HEK293 (cell line): ENCODE data around the gene PRR29.

Experiments used
- CTCF ChIA-PET: fragments of 350-600 bp; formaldehyde crosslinking; extraction: SDS; loops from one replicate; lab custom pipeline; 2021; ENCODE audit warnings: antibody characterized with exemption; lab: Yijun Ruan, JAX
- POLR2A ChIA-PET: fragments of 300-600 bp; formaldehyde crosslinking; extraction: SDS; loops from one replicate; lab custom pipeline; 2020; ENCODE audit warnings: antibody characterized with exemption, inconsistent platforms; lab: Yijun Ruan, JAX
- H3K27ac ChIP-seq: fragments of 200-500 bp; sonication (Bioruptor generic); 2 replicates; pipeline ENCODE4 v1.5.1; 2014; ENCODE audit warnings: low read depth, low read length, control low read depth, inconsistent platforms; ENCODE audit errors: extremely low read depth
- H3K36me3 ChIP-seq, 2 experiments: fragments of 200-500 bp in 1 of 2; sonication (Bioruptor generic) in 1 of 2; 1 replicate in 1 of 2; 2 replicates in 1 of 2; pipeline ENCODE4 v1.5.1; 2014 to 2017; ENCODE audit warnings: inconsistent platforms in 2 of 2, low read length in 2 of 2; ENCODE audit not compliant: control insufficient read depth in 2 of 2, insufficient read depth in 1 of 2
- H3K4me1 ChIP-seq: fragments of 200-500 bp; sonication (Bioruptor generic); 2 replicates; pipeline ENCODE4 v1.5.1; 2014; ENCODE audit warnings: mild to moderate bottlenecking, low read length, inconsistent platforms; ENCODE audit not compliant: control insufficient read depth, insufficient read depth
- H3K4me3 ChIP-seq: 2 replicates; pipeline ENCODE4 v1.5.1; 2011; ENCODE audit warnings: low read depth, mild to moderate bottlenecking, control low read depth, low read length, moderate library complexity
- H3K9me3 ChIP-seq: fragments of 200-500 bp; sonication (Bioruptor generic); 2 replicates; pipeline ENCODE4 v1.5.1; 2014; ENCODE audit warnings: low read depth, low read length, inconsistent platforms; ENCODE audit not compliant: control insufficient read depth, insufficient read depth
- EGR2 ChIP-seq: fragments of 450-650 bp; formaldehyde crosslinking; IDR thresholded peaks from 2 replicates; pipeline ENCODE4 v1.5.1; 2016; ENCODE audit warnings: low read depth, missing biosample characterization, missing genetic modification characterization
- HOXC10 ChIP-seq: sonication (generic); formaldehyde crosslinking; IDR thresholded peaks from 2 replicates; pipeline ENCODE4 v1.8.1; 2023; ENCODE audit warnings: mild to moderate bottlenecking, missing genetic modification reagents
- IKZF3 ChIP-seq: fragments of 450-650 bp; IDR thresholded peaks from 2 replicates; pipeline ENCODE4 v1.5.0; 2018; ENCODE audit warnings: missing biosample characterization, mild to moderate bottlenecking, missing genetic modification characterization, moderate library complexity
- KLF8 ChIP-seq: fragments of 450-650 bp; formaldehyde crosslinking; IDR thresholded peaks from 2 replicates; pipeline ENCODE4 v1.5.1; 2016; ENCODE audit warnings: missing biosample characterization, missing genetic modification characterization
- OVOL3 ChIP-seq: fragments of 450-650 bp; formaldehyde crosslinking; IDR thresholded peaks from 2 replicates; pipeline ENCODE4 v1.5.1; 2016; ENCODE audit warnings: missing biosample characterization, missing genetic modification characterization
- PRDM1 ChIP-seq: fragments of 450-650 bp; formaldehyde crosslinking; IDR thresholded peaks from 2 replicates; pipeline ENCODE4; 2016; ENCODE audit warnings: missing biosample characterization, missing genetic modification characterization
- YY2 ChIP-seq: fragments of 450-650 bp; formaldehyde crosslinking; IDR thresholded peaks from 2 replicates; pipeline ENCODE4 v1.5.1; 2016; ENCODE audit warnings: missing biosample characterization, missing genetic modification characterization
- ZBTB48 ChIP-seq: fragments of 450-650 bp; formaldehyde crosslinking; IDR thresholded peaks from 2 replicates; pipeline ENCODE4 v1.5.1; 2016; ENCODE audit warnings: missing biosample characterization, missing genetic modification characterization
- ZIC2 ChIP-seq: fragments of 450-650 bp; formaldehyde crosslinking; IDR thresholded peaks from 2 replicates; pipeline ENCODE4 v1.5.1; 2016; ENCODE audit warnings: missing biosample characterization, missing genetic modification characterization
- ZNF140 ChIP-seq: fragments of 450-650 bp; formaldehyde crosslinking; IDR thresholded peaks from 2 replicates; pipeline ENCODE4 v1.5.1; 2016; ENCODE audit warnings: missing biosample characterization, missing genetic modification characterization
- ZNF157 ChIP-seq: fragments of 450-650 bp; formaldehyde crosslinking; IDR thresholded peaks from 2 replicates; pipeline ENCODE4 v1.5.1; 2016; ENCODE audit warnings: missing biosample characterization, missing genetic modification characterization
- ZNF223 ChIP-seq: fragments of 450-650 bp; formaldehyde crosslinking; IDR thresholded peaks from 2 replicates; pipeline ENCODE4 v1.5.1; 2016; ENCODE audit warnings: missing biosample characterization, missing genetic modification characterization
- ZNF24 ChIP-seq: fragments of 450-650 bp; formaldehyde crosslinking; IDR thresholded peaks from 2 replicates; pipeline ENCODE4 v1.5.1; 2016; ENCODE audit warnings: missing biosample characterization, missing genetic modification characterization
- ZNF274 ChIP-seq, 2 experiments: fragments of 200-500 bp in 1 of 2; fragments of 450-650 bp in 1 of 2; sonication (Bioruptor generic) in 1 of 2; formaldehyde crosslinking in 1 of 2; IDR thresholded peaks; 2 replicates each; pipeline versions ENCODE4 v1.5.1 to v1.6.1; 2014 to 2016; ENCODE audit warnings: borderline replicate concordance in 1 of 2, inconsistent platforms in 1 of 2, low read length in 1 of 2, missing biosample characterization in 1 of 2, missing genetic modification characterization in 1 of 2
- ZNF324 ChIP-seq: fragments of 450-650 bp; formaldehyde crosslinking; IDR thresholded peaks from 2 replicates; pipeline ENCODE4 v1.5.1; 2016; ENCODE audit warnings: missing biosample characterization, missing genetic modification characterization
- ZNF335 ChIP-seq: fragments of 450-650 bp; formaldehyde crosslinking; conservative IDR thresholded peaks from 2 replicates; pipeline ENCODE4 v1.5.1; 2016; ENCODE audit warnings: missing biosample characterization, missing genetic modification characterization
- ZNF366 ChIP-seq: fragments of 450-650 bp; formaldehyde crosslinking; conservative IDR thresholded peaks from 2 replicates; pipeline ENCODE4 v1.5.1; 2016; ENCODE audit warnings: missing biosample characterization, missing genetic modification characterization
- ZNF404 ChIP-seq: fragments of 450-650 bp; formaldehyde crosslinking; IDR thresholded peaks from 2 replicates; pipeline ENCODE4 v1.5.1; 2017; ENCODE audit warnings: missing biosample characterization, missing genetic modification characterization
- ZNF416 ChIP-seq: fragments of 450-650 bp; formaldehyde crosslinking; IDR thresholded peaks from 2 replicates; pipeline ENCODE4 v1.5.1; 2016; ENCODE audit warnings: missing biosample characterization, missing genetic modification characterization
- ZNF48 ChIP-seq: fragments of 450-650 bp; formaldehyde crosslinking; IDR thresholded peaks from 2 replicates; pipeline ENCODE4 v1.5.1; 2016; ENCODE audit warnings: missing biosample characterization, missing genetic modification characterization
- ZNF501 ChIP-seq: fragments of 450-650 bp; formaldehyde crosslinking; IDR thresholded peaks from 2 replicates; pipeline ENCODE4 v1.5.1; 2016; ENCODE audit warnings: missing biosample characterization, missing genetic modification characterization
- ZNF510 ChIP-seq: fragments of 450-650 bp; formaldehyde crosslinking; IDR thresholded peaks from 2 replicates; pipeline ENCODE4 v1.5.1; 2018; ENCODE audit warnings: mild to moderate bottlenecking, missing genetic modification characterization, missing biosample characterization; ENCODE audit not compliant: insufficient replicate concordance
- ZNF530 ChIP-seq: fragments of 450-650 bp; formaldehyde crosslinking; IDR thresholded peaks from 2 replicates; pipeline ENCODE4 v1.5.1; 2016; ENCODE audit warnings: low read depth, missing biosample characterization, missing genetic modification characterization
- ZNF560 ChIP-seq: fragments of 450-650 bp; formaldehyde crosslinking; IDR thresholded peaks from 2 replicates; pipeline ENCODE4 v1.5.1; 2017; ENCODE audit warnings: missing biosample characterization, missing genetic modification characterization, borderline replicate concordance
- ZNF600 ChIP-seq: fragments of 450-650 bp; formaldehyde crosslinking; IDR thresholded peaks from 2 replicates; pipeline ENCODE4 v1.5.1; 2016; ENCODE audit warnings: missing biosample characterization, missing genetic modification characterization
- ZNF624 ChIP-seq: fragments of 450-650 bp; formaldehyde crosslinking; IDR thresholded peaks from 2 replicates; pipeline ENCODE4 v1.5.1; 2017; ENCODE audit warnings: missing biosample characterization, missing genetic modification characterization
- ZNF664 ChIP-seq: fragments of 450-650 bp; formaldehyde crosslinking; IDR thresholded peaks from 2 replicates; pipeline ENCODE4 v1.5.1; 2016; ENCODE audit warnings: missing biosample characterization, missing genetic modification characterization
- ZNF777 ChIP-seq: fragments of 450-650 bp; formaldehyde crosslinking; IDR thresholded peaks from 2 replicates; pipeline ENCODE4 v1.5.1; 2017; ENCODE audit warnings: missing biosample characterization, missing genetic modification characterization, borderline replicate concordance
- ZNF830 ChIP-seq: fragments of 450-650 bp; IDR thresholded peaks from 2 replicates; pipeline ENCODE4 v1.5.0; 2018; ENCODE audit warnings: missing biosample characterization, missing genetic modification characterization, low read depth, mild to moderate bottlenecking, moderate library complexity
- ZSCAN16 ChIP-seq: fragments of 450-650 bp; formaldehyde crosslinking; IDR thresholded peaks from 2 replicates; pipeline ENCODE4 v1.5.1; 2016; ENCODE audit warnings: missing biosample characterization, missing genetic modification characterization
- TF ChIP-seq, protein P1 (sequence below): fragments of 450-650 bp; formaldehyde crosslinking; IDR thresholded peaks from 2 replicates; pipeline ENCODE4 v1.5.1; 2016; ENCODE audit warnings: missing biosample characterization, missing genetic modification characterization
- TF ChIP-seq, protein P2 (sequence below): fragments of 450-650 bp; formaldehyde crosslinking; IDR thresholded peaks from 2 replicates; pipeline ENCODE4 v1.5.1; 2016; ENCODE audit warnings: missing biosample characterization, missing genetic modification characterization
- TF ChIP-seq, protein P3 (sequence below): fragments of 450-650 bp; formaldehyde crosslinking; IDR thresholded peaks from 2 replicates; pipeline ENCODE4 v1.5.1; 2016; ENCODE audit warnings: missing biosample characterization, missing genetic modification characterization
- TF ChIP-seq, protein P4 (sequence below): fragments of 450-650 bp; formaldehyde crosslinking; IDR thresholded peaks from 2 replicates; pipeline ENCODE4 v1.5.1; 2016; ENCODE audit warnings: missing biosample characterization, missing genetic modification characterization, low read depth

PRR29 gene

DNA sequence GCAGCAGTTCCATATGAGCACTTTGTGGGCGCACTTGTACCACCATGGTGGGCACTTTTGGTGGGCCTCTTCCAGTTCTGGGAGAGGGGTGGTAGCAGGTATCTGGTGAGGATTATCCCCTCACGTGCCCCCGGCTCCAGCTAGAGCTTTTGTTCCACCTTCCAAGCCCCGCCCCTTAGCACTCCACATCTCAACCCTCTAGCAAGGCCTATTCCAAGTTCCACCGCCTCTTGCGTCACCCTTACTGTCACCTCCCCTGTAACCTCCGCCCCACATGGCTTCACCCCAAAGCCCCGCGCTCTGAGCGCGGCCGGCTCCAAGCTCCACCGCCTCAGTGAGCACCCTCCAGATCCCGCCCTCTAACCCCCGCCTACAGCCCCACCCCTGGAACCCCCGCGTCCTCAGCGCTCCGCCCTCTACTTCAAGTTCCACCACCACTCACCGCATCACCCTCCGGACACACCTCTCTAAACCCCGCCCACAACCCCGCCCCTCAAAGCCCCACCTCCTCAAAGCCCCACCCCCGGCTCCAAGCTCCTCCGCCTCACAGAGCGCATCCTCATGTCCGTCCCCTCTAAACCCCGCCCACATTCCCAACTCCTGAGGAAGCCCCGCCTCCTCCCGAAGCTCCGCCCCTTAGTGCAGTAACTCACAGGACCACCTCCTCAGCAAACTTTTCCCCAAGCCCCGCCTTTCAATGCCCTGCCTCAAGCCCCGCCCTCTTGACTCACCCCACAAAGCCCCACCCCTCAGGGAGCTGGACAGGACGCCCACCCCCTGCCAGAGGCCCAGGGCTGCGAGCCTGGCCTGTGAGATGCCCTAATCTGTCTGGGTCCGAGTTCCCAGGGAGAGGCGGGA is 36.6 kb upstream of the PRR29 start:
- POLR2A ChIA-PET: no interaction called here
- TF ChIP-seq ZIC2 (no peak), ZNF140 (tag by site-specific recombination) (no peak), HOXC10 (no peak), OVOL3 (tag by site-specific recombination) (no peak), ZNF560 (tag by site-specific recombination) (no peak), ZNF24 (tag by site-specific recombination) (no peak), ZNF223 (tag by site-specific recombination) (no peak), ZNF624 (tag by site-specific recombination) (no peak), ZNF530 (tag by site-specific recombination) (no peak), YY2 (no peak), ZNF777 (tag by site-specific recombination) (no peak), ZNF830 (tag by site-specific recombination) (no peak), ZNF600 (tag by site-specific recombination) (no peak), ZSCAN16 (tag by site-specific recombination) (no peak), ZNF157 (tag by site-specific recombination) (no peak), ZNF416 (tag by site-specific recombination) (no peak), EGR2 (tag by site-specific recombination) (peak; percentile 26; the same call in 1 of the 2 replicates), KLF8 (tag by site-specific recombination) (peak; percentile 81), ZNF335 (tag by site-specific recombination) (no peak), ZNF404 (tag by site-specific recombination) (no peak), ZNF664 (tag by site-specific recombination) (no peak), IKZF3 (tag by site-specific recombination) (no peak), ZNF501 (no peak), ZNF324 (tag by site-specific recombination) (no peak), ZNF48 (no peak), PRDM1 (tag by site-specific recombination) (no peak), ZNF366 (tag by site-specific recombination) (no peak), ZNF510 (tag by site-specific recombination) (no peak), ZBTB48 (no peak), ZNF274 (IDR thresholded peaks at IDR 0.05; ENCODE audit: low read length) (no peak), ZNF274 (tag by site-specific recombination; IDR thresholded peaks at IDR 0.05; ENCODE audit: borderline replicate concordance) (no peak)
- TF ChIP-seq, protein P1, sequence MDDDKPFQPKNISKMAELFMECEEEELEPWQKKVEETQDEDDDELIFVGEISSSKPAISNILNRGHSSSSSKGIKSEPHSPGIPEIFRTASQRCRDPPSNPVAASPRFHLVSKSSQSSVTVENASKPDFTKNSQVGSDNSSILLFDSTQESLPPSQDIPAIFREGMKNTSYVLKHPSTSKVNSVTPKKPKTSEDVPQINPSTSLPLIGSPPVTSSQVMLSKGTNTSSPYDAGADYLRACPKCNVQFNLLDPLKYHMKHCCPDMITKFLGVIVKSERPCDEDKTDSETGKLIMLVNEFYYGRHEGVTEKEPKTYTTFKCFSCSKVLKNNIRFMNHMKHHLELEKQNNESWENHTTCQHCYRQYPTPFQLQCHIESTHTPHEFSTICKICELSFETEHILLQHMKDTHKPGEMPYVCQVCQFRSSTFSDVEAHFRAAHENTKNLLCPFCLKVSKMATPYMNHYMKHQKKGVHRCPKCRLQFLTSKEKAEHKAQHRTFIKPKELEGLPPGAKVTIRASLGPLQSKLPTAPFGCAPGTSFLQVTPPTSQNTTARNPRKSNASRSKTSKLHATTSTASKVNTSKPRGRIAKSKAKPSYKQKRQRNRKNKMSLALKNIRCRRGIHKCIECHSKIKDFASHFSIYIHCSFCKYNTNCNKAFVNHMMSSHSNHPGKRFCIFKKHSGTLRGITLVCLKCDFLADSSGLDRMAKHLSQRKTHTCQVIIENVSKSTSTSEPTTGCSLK (tag by site-specific recombination): no peak
- TF ChIP-seq, protein P2, sequence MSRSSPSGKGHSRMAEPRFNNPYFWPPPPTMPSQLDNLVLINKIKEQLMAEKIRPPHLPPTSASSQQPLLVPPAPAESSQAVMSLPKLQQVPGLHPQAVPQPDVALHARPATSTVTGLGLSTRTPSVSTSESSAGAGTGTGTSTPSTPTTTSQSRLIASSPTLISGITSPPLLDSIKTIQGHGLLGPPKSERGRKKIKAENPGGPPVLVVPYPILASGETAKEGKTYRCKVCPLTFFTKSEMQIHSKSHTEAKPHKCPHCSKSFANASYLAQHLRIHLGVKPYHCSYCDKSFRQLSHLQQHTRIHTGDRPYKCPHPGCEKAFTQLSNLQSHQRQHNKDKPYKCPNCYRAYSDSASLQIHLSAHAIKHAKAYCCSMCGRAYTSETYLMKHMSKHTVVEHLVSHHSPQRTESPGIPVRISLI (tag by site-specific recombination): no peak
- TF ChIP-seq, protein P3, sequence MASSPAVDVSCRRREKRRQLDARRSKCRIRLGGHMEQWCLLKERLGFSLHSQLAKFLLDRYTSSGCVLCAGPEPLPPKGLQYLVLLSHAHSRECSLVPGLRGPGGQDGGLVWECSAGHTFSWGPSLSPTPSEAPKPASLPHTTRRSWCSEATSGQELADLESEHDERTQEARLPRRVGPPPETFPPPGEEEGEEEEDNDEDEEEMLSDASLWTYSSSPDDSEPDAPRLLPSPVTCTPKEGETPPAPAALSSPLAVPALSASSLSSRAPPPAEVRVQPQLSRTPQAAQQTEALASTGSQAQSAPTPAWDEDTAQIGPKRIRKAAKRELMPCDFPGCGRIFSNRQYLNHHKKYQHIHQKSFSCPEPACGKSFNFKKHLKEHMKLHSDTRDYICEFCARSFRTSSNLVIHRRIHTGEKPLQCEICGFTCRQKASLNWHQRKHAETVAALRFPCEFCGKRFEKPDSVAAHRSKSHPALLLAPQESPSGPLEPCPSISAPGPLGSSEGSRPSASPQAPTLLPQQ: no peak
- TF ChIP-seq, protein P4, sequence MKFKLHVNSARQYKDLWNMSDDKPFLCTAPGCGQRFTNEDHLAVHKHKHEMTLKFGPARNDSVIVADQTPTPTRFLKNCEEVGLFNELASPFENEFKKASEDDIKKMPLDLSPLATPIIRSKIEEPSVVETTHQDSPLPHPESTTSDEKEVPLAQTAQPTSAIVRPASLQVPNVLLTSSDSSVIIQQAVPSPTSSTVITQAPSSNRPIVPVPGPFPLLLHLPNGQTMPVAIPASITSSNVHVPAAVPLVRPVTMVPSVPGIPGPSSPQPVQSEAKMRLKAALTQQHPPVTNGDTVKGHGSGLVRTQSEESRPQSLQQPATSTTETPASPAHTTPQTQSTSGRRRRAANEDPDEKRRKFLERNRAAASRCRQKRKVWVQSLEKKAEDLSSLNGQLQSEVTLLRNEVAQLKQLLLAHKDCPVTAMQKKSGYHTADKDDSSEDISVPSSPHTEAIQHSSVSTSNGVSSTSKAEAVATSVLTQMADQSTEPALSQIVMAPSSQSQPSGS (tag by site-specific recombination): no peak

More for the DNA sequence above, 36.6 kb upstream of the PRR29 start:
- Histone ChIP-seq H3K4me1 (no peaks in the 10 kb centered on the region), H3K9me3 (no peaks in the 10 kb centered on the region), H3K36me3 (no peaks in the 10 kb centered on the region), H3K4me3 (no peak overlapping the region), H3K27ac (no peak overlapping the region)
- CTCF ChIA-PET: interaction anchor here (1.5 kb wide), 1 partner anchor 15 kb away, joined by 8 read pairs; no protein-coding TSS in a partner anchor
